Head of caudate nucleus (tissue), 42 donors: ENCODE measurements around the gene CD46.

ENCODE experiments used
- DNase-seq, 42 donors: peaks; one replicate each; pipeline versions ENCODE4 v3.0.0 to v3.0.0-alpha.2; 2020 to 2021; ENCODE audit warnings: mixed read lengths in 7 of 42
- intact Hi-C: fragments of 100-400 bp; cut with DNase I; formaldehyde crosslinking; loops from one replicate; pipeline ENCODE4 v1.15.0; 2022

Gene CD46

DNA sequence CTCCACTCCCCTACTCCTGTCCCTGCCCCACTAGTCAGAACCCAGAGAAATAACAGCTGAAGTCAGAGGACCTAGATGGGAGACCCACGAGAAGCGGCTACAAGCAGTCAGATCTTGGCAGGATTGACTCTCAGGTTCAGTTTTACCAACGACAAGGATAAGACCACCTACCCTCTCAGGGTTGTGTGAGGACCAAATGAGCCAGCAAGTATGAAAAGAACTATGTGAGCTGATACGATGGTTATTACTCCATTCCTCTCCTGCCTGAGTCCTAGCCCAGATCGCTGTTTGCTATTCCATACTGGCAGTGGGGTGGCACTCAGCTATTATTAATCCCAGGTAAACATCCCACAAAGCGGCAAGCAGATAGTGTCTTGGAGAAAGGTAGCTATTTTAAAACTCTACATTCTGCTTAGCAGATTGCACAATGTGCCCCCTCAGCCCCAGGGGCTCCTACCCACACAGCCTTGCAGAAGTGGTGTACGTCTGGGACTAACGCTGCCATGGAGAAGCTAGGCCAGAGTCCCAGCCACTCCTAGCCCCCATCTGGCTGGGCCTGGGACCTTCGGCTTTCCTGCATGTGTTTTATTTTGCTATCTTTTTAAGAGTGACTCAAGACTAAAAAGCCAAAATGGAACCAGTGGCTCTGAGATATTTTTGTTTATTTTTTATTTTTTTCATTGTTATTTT lies 58.9 kb downstream of the CD46 start:
- intact Hi-C loops, result no loop called here
- peak in 15 of 42 donors; percentile 44 to 81 (median 62) for DNase-seq

DNA sequence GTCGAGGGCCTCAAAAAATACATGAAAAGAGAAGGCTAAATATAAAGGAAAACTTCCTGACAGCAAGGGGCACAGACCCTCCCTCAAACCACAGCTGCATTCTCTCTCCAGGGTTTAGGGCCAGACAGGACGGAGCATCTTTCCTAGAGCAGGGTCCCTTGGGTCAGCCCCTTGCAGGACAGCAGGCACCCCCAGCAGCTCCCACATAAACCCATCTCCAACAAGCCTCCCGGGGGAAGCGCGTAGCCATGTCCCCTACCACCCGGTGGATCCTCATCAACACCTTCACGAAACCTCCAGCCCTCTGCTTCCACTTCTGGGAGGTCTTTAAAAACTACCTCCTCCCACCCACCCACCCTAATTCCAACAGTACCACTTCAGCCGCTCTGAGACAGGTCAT lies 59.5 kb downstream of the CD46 start:
- peak in 6 of 42 donors; percentile 5 to 44 (median 21) for DNase-seq
- intact Hi-C loops, result no loop called here

DNA sequence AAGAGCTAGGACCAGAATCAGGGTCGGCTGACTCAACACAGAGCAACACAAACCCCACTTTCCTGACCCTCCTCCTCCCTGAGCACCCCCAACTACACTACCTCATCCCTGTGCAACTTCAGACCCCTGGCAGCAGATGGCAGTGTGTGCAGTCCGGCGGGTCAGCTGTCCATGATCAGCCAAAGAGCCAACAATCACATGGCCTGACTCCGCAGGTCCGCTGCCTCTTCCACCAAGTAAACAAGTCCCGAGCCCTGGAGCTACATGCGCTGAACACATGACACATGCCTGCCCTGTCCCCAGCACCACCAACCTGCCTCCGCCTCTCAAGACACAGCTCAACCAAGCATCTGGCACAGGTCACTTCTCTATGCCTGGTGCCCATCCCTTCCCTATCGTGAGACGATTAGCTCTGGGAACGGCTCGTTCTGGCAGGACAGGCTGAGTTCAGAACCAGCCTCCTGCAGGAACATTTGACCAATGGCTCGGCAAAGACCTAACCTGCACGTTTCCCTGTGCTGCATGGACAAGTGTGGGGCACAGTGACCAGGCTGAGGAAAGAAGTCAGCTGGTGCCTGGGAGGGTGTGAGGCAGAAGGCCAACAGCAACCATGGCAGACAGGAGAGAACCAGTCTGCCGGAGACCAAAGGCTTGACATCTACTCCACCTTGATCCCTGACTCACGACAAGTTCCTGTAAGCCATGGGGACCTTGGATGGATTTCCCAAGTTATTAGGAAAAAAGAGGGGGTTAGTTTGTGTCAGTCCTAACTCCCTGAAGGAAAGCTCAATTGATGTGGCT lies 60.3 kb downstream of the CD46 start:
- intact Hi-C loops, result no loop called here
- peak; percentile 55 to 88 (median 76) for DNase-seq

DNA sequence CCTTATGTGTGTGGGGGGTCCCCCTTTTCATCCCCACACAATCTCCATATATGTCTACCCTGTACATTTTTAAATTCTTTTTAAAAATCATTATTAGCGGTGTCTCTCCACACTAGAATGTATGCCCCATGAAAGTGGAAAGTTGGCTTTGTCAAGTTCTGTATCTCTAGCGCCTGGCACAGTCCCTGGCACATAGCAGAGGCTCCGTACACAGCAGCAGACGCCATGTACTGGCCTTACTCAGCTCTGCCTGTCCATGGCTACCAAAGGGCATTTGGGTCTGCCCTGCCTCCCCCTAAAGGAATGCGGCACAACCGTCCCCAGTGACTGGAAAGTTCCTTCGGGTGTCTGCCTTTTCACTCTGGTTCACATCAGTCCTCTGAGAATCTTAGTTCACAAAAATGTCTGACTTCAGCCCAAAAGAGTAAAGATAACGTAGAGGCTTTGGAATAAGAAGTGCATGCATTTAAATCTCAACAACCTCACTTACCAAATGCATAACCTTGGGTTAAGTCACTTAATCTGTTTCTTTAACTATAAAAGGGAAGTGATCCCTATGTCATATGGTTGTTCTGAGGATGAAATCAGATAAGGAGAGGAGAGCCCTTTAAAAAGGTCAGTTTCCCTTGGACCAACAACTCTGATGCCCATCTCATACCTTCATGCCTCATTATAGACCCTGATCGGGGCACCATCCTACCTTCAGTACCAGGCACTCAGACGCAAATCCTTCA lies 61.1 kb downstream of the CD46 start:
- DNase-seq, result peak in 6 of 42 donors; percentile 4 to 41 (median 20)
- intact Hi-C loops, result no loop called here

DNA sequence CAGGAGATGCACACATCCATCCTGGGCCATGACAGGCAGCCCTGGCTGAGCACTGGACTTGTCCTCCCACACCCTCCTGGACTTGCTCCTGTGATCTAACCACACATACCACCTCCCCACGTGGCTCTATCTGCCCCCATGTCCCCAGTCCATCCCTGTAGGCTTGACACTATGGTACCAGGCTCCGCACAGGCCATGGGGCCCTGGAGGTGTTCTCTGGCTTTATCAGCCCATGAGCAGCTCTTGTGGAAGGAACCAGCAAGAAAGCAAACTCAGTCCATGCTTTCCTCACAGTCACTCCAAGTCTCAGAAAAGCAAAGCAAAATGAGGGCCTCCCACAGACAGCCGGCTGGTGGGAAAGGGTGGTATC lies 61.6 kb downstream of the CD46 start:
- intact Hi-C loops, result no loop called here

DNA sequence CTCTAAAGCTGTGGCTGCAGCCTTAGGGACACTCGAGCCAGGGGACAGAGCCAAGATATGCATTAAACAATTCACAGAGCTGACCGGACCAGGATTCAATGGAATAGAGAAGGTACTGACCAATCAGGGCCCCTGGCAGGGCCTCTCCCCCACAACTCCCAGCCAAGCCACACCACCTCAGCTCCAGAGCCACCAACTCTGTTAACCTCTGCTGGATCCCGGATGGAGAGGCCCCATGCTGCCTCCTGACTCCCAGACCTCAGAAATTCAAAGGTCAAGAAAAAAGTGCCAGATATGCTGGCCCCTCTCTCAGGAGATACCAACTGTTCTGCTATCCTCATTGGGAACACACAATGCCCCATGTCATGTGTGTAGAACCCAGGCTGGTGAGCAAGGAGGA lies 62.1 kb downstream of the CD46 start:
- intact Hi-C loops, result no loop called here

More for the DNA sequence above, 61.6 kb downstream of the CD46 start:
- peak in 5 of 42 donors; percentile 6 to 42 (median 34) for DNase-seq

DNA sequence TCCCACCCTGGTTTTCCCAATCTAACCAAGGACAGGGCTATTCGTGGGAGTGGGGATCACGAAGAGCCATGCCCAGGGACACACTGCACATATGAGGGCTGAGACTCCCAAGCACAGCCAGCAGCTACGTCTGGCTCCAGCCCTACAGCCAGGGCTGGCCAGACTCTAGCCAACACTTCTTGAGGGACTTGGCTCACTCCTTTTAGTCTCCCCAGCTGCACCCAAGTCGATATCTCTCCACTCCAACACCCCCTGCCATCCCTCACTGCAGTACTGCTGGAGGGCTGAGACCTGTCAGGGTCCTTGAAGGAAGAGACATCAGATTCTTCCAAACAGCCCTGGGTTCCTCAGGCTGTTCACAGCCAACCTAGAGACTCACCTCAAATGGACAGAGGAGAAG lies 62.6 kb downstream of the CD46 start:
- intact Hi-C loops, result no loop called here
- DNase-seq, result peak in 5 of 42 donors; percentile 7 to 40 (median 27)

More for the DNA sequence above, 62.1 kb downstream of the CD46 start:
- peak in 6 of 42 donors; percentile 5 to 39 (median 16) for DNase-seq

DNA sequence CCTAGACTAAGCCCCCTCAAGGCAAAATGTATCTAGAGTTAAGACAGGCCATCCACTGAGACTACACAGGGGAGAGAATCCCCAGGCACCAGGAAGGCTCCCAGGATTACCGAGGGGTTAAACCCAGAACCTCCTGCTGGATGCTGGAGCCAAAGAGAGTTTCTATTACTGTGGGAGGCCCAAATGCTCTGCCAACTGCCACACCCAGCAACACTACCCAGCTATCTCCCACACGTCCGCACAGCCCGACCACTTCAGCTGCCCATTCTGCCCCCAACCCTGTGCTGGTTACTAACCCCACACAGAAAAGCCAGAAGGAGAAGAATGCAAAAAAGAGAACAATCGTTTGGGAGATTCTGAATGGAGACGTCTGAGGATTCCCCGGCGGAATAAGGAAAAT lies 63.6 kb downstream of the CD46 start:
- DNase-seq, result peak in 4 of 42 donors; percentile 5 to 35 (median 17)
- intact Hi-C loops, result no loop called here

DNA sequence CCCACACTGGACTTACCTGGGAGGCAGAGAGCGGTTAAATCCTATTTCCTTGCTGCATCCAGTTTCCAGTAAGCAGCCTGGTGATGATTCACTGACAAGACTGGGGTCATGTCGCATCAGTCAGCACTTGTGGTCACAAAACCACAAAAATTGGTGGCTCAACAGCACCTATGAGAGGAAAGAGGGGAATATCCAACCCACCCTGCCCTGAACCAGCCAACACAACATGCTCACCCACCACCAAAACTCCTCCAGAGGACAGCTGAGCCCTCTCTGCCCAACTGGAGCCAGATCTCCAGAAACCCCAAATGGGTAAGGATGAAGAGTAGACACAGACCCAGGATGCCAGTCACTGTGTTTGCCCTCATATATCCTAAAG lies 64.0 kb downstream of the CD46 start:
- DNase-seq, result peak in 4 of 42 donors; percentile 3 to 24 (median 7)

DNA sequence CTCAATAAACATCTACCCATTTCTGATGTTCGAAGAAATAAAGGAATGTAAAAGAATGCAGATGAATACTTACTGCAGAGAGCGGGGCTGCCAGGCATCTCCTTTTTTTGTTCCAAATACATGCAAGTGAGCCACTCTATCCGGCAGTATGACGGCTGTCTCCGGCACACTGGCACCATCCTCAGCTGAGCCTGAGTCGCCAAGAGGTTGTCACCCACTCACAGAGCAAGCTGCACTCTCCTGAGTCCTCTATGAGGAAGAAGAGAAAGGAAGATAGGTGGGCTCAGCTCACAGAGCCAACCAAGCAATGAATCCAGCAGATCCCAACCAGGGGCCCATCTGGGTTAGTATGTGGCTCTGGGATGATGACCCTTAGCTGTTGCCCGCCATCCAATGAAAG lies 65.3 kb downstream of the CD46 start:
- peak in 7 of 42 donors; percentile 8 to 37 (median 16) for DNase-seq
- intact Hi-C loops, result no loop called here

More for the DNA sequence above, 64.0 kb downstream of the CD46 start:
- intact Hi-C loops, result no loop called here

DNA sequence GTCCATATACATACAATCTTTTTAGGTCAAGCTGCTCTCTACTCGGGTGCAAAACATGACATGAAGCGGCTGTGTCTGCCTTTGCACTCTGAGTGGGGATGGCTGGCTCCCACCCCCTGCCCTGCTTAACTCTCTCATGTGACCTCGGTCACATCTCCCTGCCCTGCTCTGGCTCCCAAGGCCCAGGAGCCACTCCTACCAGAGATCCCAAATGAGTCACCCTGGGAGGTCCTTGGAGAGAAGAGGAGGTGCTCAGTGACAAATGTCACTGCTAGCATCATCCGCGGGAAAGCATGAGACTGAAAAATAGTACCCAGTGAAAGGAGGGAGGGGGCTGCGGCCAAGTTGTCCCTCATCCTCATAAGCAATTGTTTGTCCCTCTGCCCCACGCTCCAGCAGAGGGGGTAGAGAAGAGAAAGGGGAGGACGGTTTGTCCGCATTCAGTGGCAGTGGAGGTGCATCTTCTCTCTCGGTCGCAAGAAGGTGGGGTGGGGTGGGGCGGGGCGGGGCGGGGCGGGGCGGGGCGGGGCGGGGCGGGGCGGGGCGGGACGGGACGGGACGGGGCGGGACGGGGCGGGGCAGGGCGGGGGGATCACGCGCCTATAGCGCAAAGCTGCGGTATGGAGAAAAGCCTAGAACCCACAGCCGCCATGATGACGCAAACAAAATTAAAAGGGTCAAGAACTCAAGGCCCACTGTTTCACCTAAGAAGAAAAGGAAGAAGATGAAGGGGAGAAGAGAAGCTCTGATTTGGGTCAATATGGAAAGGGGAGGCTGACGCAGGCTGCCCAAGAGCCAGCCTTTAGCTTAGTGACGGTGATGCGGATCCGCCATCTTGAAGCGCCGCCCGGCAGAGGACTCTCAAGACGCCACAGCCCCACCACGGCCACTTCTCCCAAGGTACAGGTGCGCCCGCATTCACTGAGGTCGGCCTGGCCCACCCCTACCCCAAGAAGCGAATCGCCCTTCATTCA lies 66.2 kb downstream of the CD46 start:
- intact Hi-C loops, result no loop called here

DNA sequence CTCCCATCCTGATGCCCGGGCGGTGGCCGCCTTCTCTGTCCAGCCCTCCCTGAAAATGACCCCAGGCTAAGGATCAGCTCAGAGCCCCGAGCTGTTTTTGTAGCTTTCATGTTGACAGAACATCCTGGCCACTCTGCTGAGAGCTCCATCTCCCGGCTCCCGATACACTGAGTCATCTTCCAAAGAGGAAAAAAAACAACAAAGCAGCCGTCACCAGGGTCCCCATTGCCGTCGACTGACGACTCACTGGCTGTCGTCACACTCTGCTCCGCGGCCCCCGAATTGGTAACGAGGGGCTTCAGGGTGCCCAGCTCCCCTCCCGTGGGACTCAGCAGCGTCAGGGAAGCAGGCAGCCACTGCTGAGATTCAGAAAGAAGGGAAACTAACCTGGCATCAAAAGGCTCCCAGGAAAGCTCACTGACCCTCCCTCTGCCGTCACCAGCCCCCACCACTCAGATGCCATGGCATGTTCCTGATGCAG lies 67.2 kb downstream of the CD46 start:
- peak in 9 of 42 donors; percentile 5 to 74 (median 29) for DNase-seq
- intact Hi-C loops, result no loop called here

More for the DNA sequence above, 66.2 kb downstream of the CD46 start:
- DNase-seq, result peak in 14 of 42 donors; percentile 17 to 83 (median 53)

DNA sequence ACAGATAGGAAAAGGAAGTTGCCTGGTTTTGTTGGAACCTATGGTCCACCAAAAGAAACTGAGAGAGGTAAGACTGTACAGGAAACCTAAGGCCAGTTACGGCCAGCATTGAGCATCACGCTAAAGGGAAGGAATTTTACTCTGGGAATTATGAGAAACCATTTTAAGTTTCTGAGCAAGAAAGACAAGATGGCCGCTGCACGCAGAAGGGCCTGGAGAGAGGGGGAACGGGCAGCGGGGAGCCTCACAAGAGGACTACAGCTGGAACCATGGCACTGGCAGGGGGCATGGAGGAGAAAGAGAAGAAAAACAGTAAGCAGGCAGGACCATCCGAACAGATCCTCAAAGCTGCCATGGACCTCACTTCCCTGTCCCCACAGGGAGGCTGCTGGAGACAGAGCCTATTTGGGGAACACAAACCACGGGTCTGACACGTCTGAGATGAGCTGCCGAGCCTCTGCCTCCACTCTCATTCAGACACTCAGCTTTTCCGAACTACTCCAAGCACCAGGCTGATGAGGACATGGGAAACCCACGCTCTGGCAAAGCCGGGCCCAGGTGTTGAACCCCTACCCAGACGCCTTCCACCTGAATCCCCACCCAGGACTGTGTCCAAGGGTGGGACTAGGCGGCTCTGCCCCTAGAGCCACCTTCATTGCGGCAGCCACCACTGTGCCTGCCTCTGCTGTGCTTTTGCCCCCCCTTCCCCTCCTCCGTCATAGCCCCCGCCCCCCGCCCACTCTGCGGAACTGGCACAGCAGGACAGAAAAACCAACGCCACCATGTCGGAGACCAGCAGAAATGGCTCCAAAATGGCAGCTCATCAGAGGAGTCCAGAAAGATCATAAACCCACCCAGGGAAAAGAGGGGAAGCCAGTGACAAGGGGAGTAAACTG lies 69.0 kb downstream of the CD46 start:
- intact Hi-C loops, result no loop called here
- peak in 12 of 42 donors; percentile 16 to 70 (median 54) for DNase-seq

DNA sequence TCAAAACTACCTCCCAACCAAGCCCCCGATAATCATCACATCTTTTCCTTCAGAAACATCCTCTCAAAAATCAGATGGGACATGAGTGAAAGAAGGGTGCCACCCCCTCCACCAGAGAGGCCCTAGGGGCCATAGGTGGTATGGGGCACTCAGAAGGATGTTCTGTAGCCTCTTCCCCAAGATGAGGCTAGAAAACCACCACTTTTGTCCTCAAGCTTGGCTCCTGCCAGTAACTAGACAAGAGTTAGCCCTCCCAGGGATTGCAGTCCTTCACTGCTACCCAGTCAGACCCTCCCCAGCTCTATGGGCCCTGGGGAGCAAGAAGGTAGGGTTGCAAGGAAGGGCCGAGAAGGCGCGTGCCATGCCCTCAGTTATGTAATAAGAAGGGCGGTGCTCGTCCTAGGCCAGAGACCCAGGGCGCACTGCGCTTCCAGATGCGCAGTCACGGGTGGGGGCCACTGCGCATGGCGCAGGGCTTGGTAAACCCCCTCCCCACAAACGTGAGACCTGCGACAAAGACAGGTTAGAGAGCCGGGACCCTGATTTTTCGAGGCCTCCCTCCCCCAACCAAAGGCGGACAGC lies 69.7 kb downstream of the CD46 start:
- intact Hi-C loops, result no loop called here
- DNase-seq, result peak in 16 of 42 donors; percentile 36 to 71 (median 60)

DNA sequence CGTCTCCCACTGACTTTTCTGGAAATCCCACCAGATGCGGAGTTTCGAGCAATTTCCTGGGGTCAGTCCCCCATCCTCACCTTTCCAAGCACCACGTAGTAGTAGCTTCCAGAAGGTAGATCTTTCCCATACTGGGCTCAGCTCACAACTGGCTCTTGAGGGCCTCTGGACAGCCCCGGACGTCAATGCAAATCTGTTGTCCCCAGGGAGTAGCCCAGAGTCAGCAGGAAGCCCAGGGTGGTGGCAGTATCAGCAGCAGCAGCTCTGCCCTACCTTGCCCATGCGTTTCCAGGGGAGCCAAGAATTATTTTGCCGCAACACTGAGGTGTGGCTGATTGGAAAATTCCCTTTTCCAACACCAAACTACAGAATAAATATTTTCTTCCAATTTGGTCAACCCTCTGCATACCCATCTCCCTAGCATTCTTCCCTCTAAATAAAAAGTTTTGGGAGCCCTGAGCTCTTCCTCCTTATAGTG lies 70.3 kb downstream of the CD46 start:
- intact Hi-C loops, result no loop called here
- DNase-seq, result peak in 8 of 42 donors; percentile 3 to 36 (median 14)

DNA sequence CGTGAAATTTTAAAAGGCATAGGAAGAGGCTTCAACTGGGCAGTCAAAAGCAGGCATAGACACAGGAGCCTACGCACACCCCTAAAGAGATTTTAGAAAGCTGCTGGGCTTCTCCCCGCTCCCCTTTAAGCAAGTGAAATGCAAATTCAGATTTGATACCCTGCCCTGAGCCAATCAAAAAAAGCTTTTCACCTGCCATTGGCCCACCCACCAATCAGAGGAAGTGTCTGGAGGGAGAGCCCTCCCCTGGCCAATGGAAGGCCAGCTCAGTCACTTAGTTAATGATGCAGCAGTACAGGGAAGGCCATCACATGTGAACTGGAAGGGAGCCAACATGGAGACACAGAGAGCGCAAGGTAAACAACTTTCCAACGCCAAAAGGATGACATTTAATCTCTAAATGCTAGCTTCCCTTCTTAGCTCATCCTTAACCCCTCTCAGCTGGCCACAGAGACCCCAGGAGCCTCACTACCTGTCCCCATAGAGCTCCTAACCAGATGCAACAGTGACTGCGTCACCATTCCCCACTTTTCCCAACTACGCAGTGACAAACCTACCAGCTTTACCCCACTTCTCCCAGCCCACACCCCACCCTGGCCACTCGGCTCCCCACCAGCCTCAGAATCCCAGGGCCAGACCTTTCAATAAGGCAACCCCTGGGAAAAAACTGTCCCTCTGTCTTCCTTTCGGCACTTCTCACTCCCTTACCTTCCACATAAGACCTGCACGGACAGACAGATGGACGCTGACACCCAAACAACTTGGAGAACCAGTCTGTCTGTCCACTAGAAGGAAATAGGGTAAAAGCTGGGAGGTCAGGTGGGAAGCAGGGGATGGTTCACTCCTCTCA lies 71.0 kb downstream of the CD46 start:
- intact Hi-C loops, result no loop called here
- peak; percentile 79 to 98 (median 94) for DNase-seq
